Transverse colon (tissue), 4 donors: ENCODE data around the gene PLXNA2.

Source experiments
- CTCF ChIP-seq, 5 experiments: fragments of 200-600 bp in 3 of 5; fragments of 450-650 bp in 2 of 5; sonication (generic) in 3 of 5; IDR thresholded peaks; 1 replicate in 2 of 5; 2 replicates in 3 of 5; pipeline ENCODE4 v1.5.1; 2016 to 2017; ENCODE audit warnings: antibody characterized with exemption in 5 of 5, inconsistent platforms in 3 of 5, mild to moderate bottlenecking in 2 of 5, moderate library complexity in 1 of 5
- EP300 ChIP-seq: sonication (generic); formaldehyde crosslinking; IDR thresholded peaks from one replicate; pipeline ENCODE4 v1.6.1; 2017; ENCODE audit warnings: antibody characterized with exemption, low read depth
- POLR2A ChIP-seq: fragments of 450-650 bp; IDR thresholded peaks from one replicate; pipeline ENCODE4 v1.6.1; 2016; ENCODE audit warnings: antibody characterized with exemption, mild to moderate bottlenecking, moderate library complexity
- POLR2AphosphoS5 ChIP-seq, 3 donors: sonication (generic); formaldehyde crosslinking; IDR thresholded peaks; one replicate each; pipeline ENCODE4 v1.6.1; 2016; ENCODE audit warnings: antibody characterized with exemption in 3 of 3

- TF ChIP-seq CTCF (IDR thresholded peaks at IDR 0.05) (no peak), EP300 (no peak), POLR2AphosphoS5 (IDR thresholded peaks at IDR 0.05) (no peak), POLR2A (no peak)
These were observed 53.4 kb downstream of the PLXNA2 start for GRCh38 chr1:208190784-208191183.
